ENCODE measurements around the gene AGPAT1.
A peak's percentile ranks its signal among the peaks of the same experiment; 100 is the strongest.

The AGPAT1 gene

GRCh38 chr6:32183483-32184083, 7.7 kb upstream of the AGPAT1 start:
- no peaks in the 10 kb centered on the region for H3K27me3 ChIP-seq (ENCODE audit: control insufficient read depth, insufficient read depth, low read length)
- H3K4me3 ChIP-seq (ENCODE audit: low read depth, low read length), result no peak overlapping the region
- H3K27ac ChIP-seq (ENCODE audit: low read depth, low read length), result no peak overlapping the region
- H3K36me3 ChIP-seq (ENCODE audit: control insufficient read depth, insufficient read depth, low read length), result peaks cover 55% of the 10 kb centered on the region
- no peak overlapping the region for H3K9ac ChIP-seq (ENCODE audit: low read depth, low read length)
- H3K4me1 ChIP-seq (ENCODE audit: control insufficient read depth, insufficient read depth, low read length), result no peaks in the 10 kb centered on the region
- no peaks in the 10 kb centered on the region for H3K9me3 ChIP-seq (ENCODE audit: control insufficient read depth, insufficient read depth, low read length)

GRCh38 chr6:32183030-32183429, 7.1 kb upstream of the AGPAT1 start:
- Histone ChIP-seq H3K9ac (ENCODE audit: low read depth, low read length) (no peak overlapping the region), H3K27me3 (ENCODE audit: control insufficient read depth, insufficient read depth, low read length) (no peaks in the 10 kb centered on the region), H3K9me3 (ENCODE audit: control insufficient read depth, insufficient read depth, low read length) (no peaks in the 10 kb centered on the region), H3K4me3 (ENCODE audit: low read depth, low read length) (no peak overlapping the region), H3K27ac (ENCODE audit: low read depth, low read length) (no peak overlapping the region), H3K4me1 (ENCODE audit: control insufficient read depth, insufficient read depth, low read length) (no peaks in the 10 kb centered on the region), H3K36me3 (ENCODE audit: control insufficient read depth, insufficient read depth, low read length) (peaks cover 55% of the 10 kb centered on the region)

GRCh38 chr6:32182555-32182981, 6.7 kb upstream of the AGPAT1 start:
- H3K9me3 ChIP-seq (ENCODE audit: control insufficient read depth, insufficient read depth, low read length), result no peaks in the 10 kb centered on the region
- no peak overlapping the region for H3K27ac ChIP-seq (ENCODE audit: low read depth, low read length)
- peaks cover 50% of the 10 kb centered on the region for H3K36me3 ChIP-seq (ENCODE audit: control insufficient read depth, insufficient read depth, low read length)
- H3K27me3 ChIP-seq (ENCODE audit: control insufficient read depth, insufficient read depth, low read length), result no peaks in the 10 kb centered on the region
- no peak overlapping the region for H3K4me3 ChIP-seq (ENCODE audit: low read depth, low read length)
- no peak overlapping the region for H3K9ac ChIP-seq (ENCODE audit: low read depth, low read length)
- no peaks in the 10 kb centered on the region for H3K4me1 ChIP-seq (ENCODE audit: control insufficient read depth, insufficient read depth, low read length)

- H3K27ac ChIP-seq (ENCODE audit: low read depth, low read length), result no peak overlapping the region
- no peaks in the 10 kb centered on the region for H3K9me3 ChIP-seq (ENCODE audit: control insufficient read depth, insufficient read depth, low read length)
- no peaks in the 10 kb centered on the region for H3K27me3 ChIP-seq (ENCODE audit: control insufficient read depth, insufficient read depth, low read length)
- no peak overlapping the region for H3K9ac ChIP-seq (ENCODE audit: low read depth, low read length)
- no peaks in the 10 kb centered on the region for H3K4me1 ChIP-seq (ENCODE audit: control insufficient read depth, insufficient read depth, low read length)
- no peak overlapping the region for H3K4me3 ChIP-seq (ENCODE audit: low read depth, low read length)
- H3K36me3 ChIP-seq (ENCODE audit: control insufficient read depth, insufficient read depth, low read length), result peaks cover 45% of the 10 kb centered on the region
These were observed 6.1 kb upstream of the AGPAT1 start for GRCh38 chr6:32181915-32182529.

- H3K4me3 ChIP-seq (ENCODE audit: low read depth, low read length), result no peak overlapping the region
- no peak overlapping the region for H3K27ac ChIP-seq (ENCODE audit: low read depth, low read length)
- no peak overlapping the region for H3K9ac ChIP-seq (ENCODE audit: low read depth, low read length)
- no peaks in the 10 kb centered on the region for H3K27me3 ChIP-seq (ENCODE audit: control insufficient read depth, insufficient read depth, low read length)
- no peaks in the 10 kb centered on the region for H3K9me3 ChIP-seq (ENCODE audit: control insufficient read depth, insufficient read depth, low read length)
- H3K36me3 ChIP-seq (ENCODE audit: control insufficient read depth, insufficient read depth, low read length), result peaks cover 37% of the 10 kb centered on the region
- peaks cover 7% of the 10 kb centered on the region; the same call in 1 of the 2 replicates for H3K4me1 ChIP-seq (ENCODE audit: control insufficient read depth, insufficient read depth, low read length)
These were observed 5.3 kb upstream of the AGPAT1 start for GRCh38 chr6:32181148-32181702.

- Histone ChIP-seq H3K36me3 (ENCODE audit: control insufficient read depth, insufficient read depth, low read length) (peaks cover 36% of the 10 kb centered on the region), H3K27ac (ENCODE audit: low read depth, low read length) (no peak overlapping the region), H3K9me3 (ENCODE audit: control insufficient read depth, insufficient read depth, low read length) (no peaks in the 10 kb centered on the region), H3K4me3 (ENCODE audit: low read depth, low read length) (no peak overlapping the region), H3K4me1 (ENCODE audit: control insufficient read depth, insufficient read depth, low read length) (peaks cover 13% of the 10 kb centered on the region), H3K9ac (ENCODE audit: low read depth, low read length) (no peak overlapping the region), H3K27me3 (ENCODE audit: control insufficient read depth, insufficient read depth, low read length) (no peaks in the 10 kb centered on the region)
These were observed 4.0 kb upstream of the AGPAT1 start for GRCh38 chr6:32179766-32180405.

GRCh38 chr6:32178547-32179440, 2.9 kb upstream of the AGPAT1 start:
- peak overlapping the region; percentile 90 for H3K4me3 ChIP-seq (ENCODE audit: low read depth, low read length)
- H3K27me3 ChIP-seq (ENCODE audit: control insufficient read depth, insufficient read depth, low read length), result no peaks in the 10 kb centered on the region
- H3K9ac ChIP-seq (ENCODE audit: low read depth, low read length), result peak overlapping the region; percentile 67
- H3K4me1 ChIP-seq (ENCODE audit: control insufficient read depth, insufficient read depth, low read length), result peaks cover 18% of the 10 kb centered on the region
- H3K27ac ChIP-seq (ENCODE audit: low read depth, low read length), result peak overlapping the region; percentile 99
- H3K36me3 ChIP-seq (ENCODE audit: control insufficient read depth, insufficient read depth, low read length), result peaks cover 43% of the 10 kb centered on the region
- no peaks in the 10 kb centered on the region for H3K9me3 ChIP-seq (ENCODE audit: control insufficient read depth, insufficient read depth, low read length)

- Histone ChIP-seq H3K36me3 (ENCODE audit: control insufficient read depth, insufficient read depth, low read length) (peaks cover 36% of the 10 kb centered on the region), H3K4me1 (ENCODE audit: control insufficient read depth, insufficient read depth, low read length) (peaks cover 23% of the 10 kb centered on the region), H3K9me3 (ENCODE audit: control insufficient read depth, insufficient read depth, low read length) (no peaks in the 10 kb centered on the region), H3K4me3 (ENCODE audit: low read depth, low read length) (peak within 1 kb of the TSS; percentile 90), H3K27me3 (ENCODE audit: control insufficient read depth, insufficient read depth, low read length) (no peaks in the 10 kb centered on the region), H3K27ac (ENCODE audit: low read depth, low read length) (peak within 1 kb of the TSS; percentile 99), H3K9ac (ENCODE audit: low read depth, low read length) (peak within 1 kb of the TSS; percentile 77)
These were observed 2.1 kb upstream of the AGPAT1 start, which contains the start of gene RNF5 for GRCh38 chr6:32177788-32178546. RNF5 (plus strand) TSS chr6:32178405; CDS start chr6:32178512, 107 bp downstream.

- Histone ChIP-seq H3K27ac (ENCODE audit: low read depth, low read length) (peak overlapping the region; percentile 99), H3K9ac (ENCODE audit: low read depth, low read length) (peak overlapping the region; percentile 77), H3K4me1 (ENCODE audit: control insufficient read depth, insufficient read depth, low read length) (peaks cover 23% of the 10 kb centered on the region), H3K4me3 (ENCODE audit: low read depth, low read length) (peak overlapping the region; percentile 90), H3K9me3 (ENCODE audit: control insufficient read depth, insufficient read depth, low read length) (no peaks in the 10 kb centered on the region), H3K27me3 (ENCODE audit: control insufficient read depth, insufficient read depth, low read length) (no peaks in the 10 kb centered on the region), H3K36me3 (ENCODE audit: control insufficient read depth, insufficient read depth, low read length) (peaks cover 33% of the 10 kb centered on the region)
These were observed 1.4 kb upstream of the AGPAT1 start for GRCh38 chr6:32177183-32177787.

All from HUES48 (cell line).